A549 (cell line): ENCODE results near the gene MAN1C1. TPM values are rescaled to one million over a fixed set of nuclear protein-coding genes. Genes with fewer than 3 reads are reported as not detected.

Source experiments
- ATAC-seq, 2 experiments: fragments of 200-7000 bp in 1 of 2; fragments of >200 bp in 1 of 2; cut with Nextera tagmentation in 1 of 2; cut with Tn5 transposase in 1 of 2; 3 replicates each; pipeline versions ENCODE4 v1.8.0 to v1.9.1; 2018 to 2020; ENCODE audit warnings: mild to moderate bottlenecking in 1 of 2, moderate library complexity in 1 of 2
- CTCF ChIA-PET: fragments of 300-600 bp; sonication (Branson Sonifier 250); formaldehyde crosslinking; extraction: SDS; loops from one replicate; lab custom pipeline; 2021; ENCODE audit warnings: antibody characterized with exemption, inconsistent platforms; lab: Yijun Ruan, JAX
- POLR2A ChIA-PET: fragments of 350-600 bp; formaldehyde crosslinking; extraction: SDS; loops from one replicate; lab custom pipeline; 2021; ENCODE audit warnings: antibody characterized with exemption, inconsistent platforms; lab: Yijun Ruan, JAX
- DNase-seq, 2 experiments: peaks; one replicate each; pipeline versions ENCODE4 v3.0.0 to v3.0.0-alpha.2; 2011 to 2016; ENCODE audit warnings: low read depth in 1 of 2, low spot score in 1 of 2
- FAIRE-seq: peaks from 2 replicates; lab custom pipeline; 2011; peaks lifted over from hg19 to GRCh38; lab: Jason Lieb, UNC
- H3K27ac ChIP-seq, 2 experiments: fragments of >200 bp; sonication (Bioruptor Twin); formaldehyde crosslinking; 3 replicates each; pipeline ENCODE4 v1.5.1; 2016 to 2017
- H3K4me1 ChIP-seq: fragments of >200 bp; sonication (Bioruptor Twin); formaldehyde crosslinking; 3 replicates; pipeline ENCODE4 v1.6.1; 2016
- H3K4me2 ChIP-seq: fragments of >200 bp; sonication (Bioruptor Twin); formaldehyde crosslinking; 3 replicates; pipeline ENCODE4 v1.6.1; 2016
- H3K4me3 ChIP-seq: fragments of >200 bp; sonication (Bioruptor Twin); formaldehyde crosslinking; 3 replicates; pipeline ENCODE4 v1.5.1; 2016
- H3K9me3 ChIP-seq: fragments of >200 bp; sonication (Bioruptor Twin); formaldehyde crosslinking; 3 replicates; pipeline ENCODE4 v1.6.1; 2016
- BHLHE40 ChIP-seq: IDR thresholded peaks from 2 replicates; pipeline ENCODE4 v1.6.1; 2012; ENCODE audit warnings: low read depth, low read length, inconsistent platforms
- EHF ChIP-seq: fragments of 250-450 bp; sonication (Bioruptor Pico); IDR thresholded peaks from 2 replicates; pipeline ENCODE4 v1.5.0; 2020; ENCODE audit warnings: mild to moderate bottlenecking
- EHMT2 ChIP-seq: fragments of 200-600 bp; sonication (generic); IDR thresholded peaks from 2 replicates; pipeline ENCODE4 v1.6.1; 2016; ENCODE audit warnings: antibody characterized with exemption, low read depth, mild to moderate bottlenecking, moderate library complexity
- EP300 ChIP-seq, 2 experiments: fragments of >200 bp; sonication (Bioruptor Twin); formaldehyde crosslinking; IDR thresholded peaks; 2 replicates in 1 of 2; 3 replicates in 1 of 2; pipeline ENCODE4 v1.6.1; 2016 to 2017
- HDAC2 ChIP-seq: fragments of 200-600 bp; sonication (generic); IDR thresholded peaks from 2 replicates; pipeline ENCODE4 v1.6.1; 2016
- HEYL ChIP-seq: fragments of 250-450 bp; sonication (Bioruptor Pico); IDR thresholded peaks from 2 replicates; pipeline ENCODE4 v1.8.0; 2021; ENCODE audit warnings: mild to moderate bottlenecking, moderate library complexity
- KDM5A ChIP-seq: fragments of 200-600 bp; sonication (generic); IDR thresholded peaks from 2 replicates; pipeline ENCODE4 v1.6.1; 2016; ENCODE audit warnings: antibody characterized with exemption, mild to moderate bottlenecking
- MAZ ChIP-seq: fragments of 150-350 bp; IDR thresholded peaks from 2 replicates; pipeline ENCODE4 v1.6.1; 2014; ENCODE audit warnings: antibody characterized with exemption, low read depth, low read length, borderline replicate concordance
- NPAS2 ChIP-seq: fragments of 250-450 bp; sonication (Bioruptor Pico); IDR thresholded peaks from 2 replicates; pipeline ENCODE4 v1.8.0; 2022; ENCODE audit warnings: mild to moderate bottlenecking, moderate library complexity, borderline replicate concordance
- PHF8 ChIP-seq: fragments of 200-600 bp; sonication (generic); IDR thresholded peaks from 2 replicates; pipeline ENCODE4 v1.6.1; 2016; ENCODE audit warnings: low read depth, mild to moderate bottlenecking, antibody characterized with exemption, moderate library complexity, borderline replicate concordance
- POLR2AphosphoS2 ChIP-seq: conservative IDR thresholded peaks from 2 replicates; pipeline ENCODE4 v1.6.1; 2012; ENCODE audit warnings: low read length, improper control_type of control experiment, inconsistent platforms
- RAD21 ChIP-seq, 2 experiments: fragments of >200 bp in 1 of 2; sonication (Bioruptor Twin) in 1 of 2; formaldehyde crosslinking in 1 of 2; IDR thresholded peaks in 1 of 2; conservative IDR thresholded peaks in 1 of 2; 2 replicates in 1 of 2; 3 replicates in 1 of 2; pipeline ENCODE4 v1.6.1; 2012 to 2018; ENCODE audit warnings: inconsistent platforms in 1 of 2
- RARB ChIP-seq: fragments of 250-450 bp; sonication (Bioruptor Pico); IDR thresholded peaks from 2 replicates; pipeline ENCODE4 v1.8.0; 2021; ENCODE audit warnings: mild to moderate bottlenecking, moderate library complexity
- RCOR1 ChIP-seq: fragments of 150-350 bp; IDR thresholded peaks from 2 replicates; pipeline ENCODE4 v1.6.1; 2014; ENCODE audit warnings: antibody characterized with exemption, low read length, low read depth
- SMC3 ChIP-seq: fragments of >200 bp; sonication (Bioruptor Twin); formaldehyde crosslinking; IDR thresholded peaks from 3 replicates; pipeline ENCODE4 v1.6.1; 2018; ENCODE audit warnings: inconsistent platforms
- WGBS: methylation state at CpG from one replicate; pipeline ENCODE4 v1.1.6; 2017; ENCODE audit errors: missing lambda C conversion rate; 5-methylcytosine and 5-hydroxymethylcytosine counted together
- polyA plus RNA-seq, 4 experiments: library from polyadenylated mRNA; depleted of rRNA in 3 of 4; stranded (reverse); fragments of >200 nt; fragmentation: RNase III in 1 of 4; extraction: RNeasy Plus Mini Kit Qiagen cat#74134 plus additional on column Dnase treatment in 1 of 4; gene quantifications; 2 replicates in 3 of 4; 3 replicates in 1 of 4; pipeline ENCODE4 v1.2.3, GENCODE V29; 2011 to 2017
- TF ChIP-seq, protein P1 (sequence below): fragments of 200-600 bp; sonication (generic); IDR thresholded peaks from 2 replicates; pipeline ENCODE4 v1.6.1; 2016; ENCODE audit warnings: antibody characterized with exemption, mild to moderate bottlenecking, moderate library complexity
- TF ChIP-seq, protein P2 (sequence below): fragments of 450-650 bp; IDR thresholded peaks from 2 replicates; pipeline ENCODE4 v1.6.1; 2014; ENCODE audit warnings: antibody characterized with exemption
- TF ChIP-seq, protein P3 (sequence below): IDR thresholded peaks from 2 replicates; pipeline ENCODE4 v1.6.1; 2012; ENCODE audit warnings: low read depth, borderline replicate concordance
- TF ChIP-seq, protein P4 (sequence below): IDR thresholded peaks from 2 replicates; pipeline ENCODE4 v1.6.1; 2012

MAN1C1 gene
- polyA plus RNA-seq, 2 of the 4 experiments (the other 2 are of a cell fraction), result 0.22 to 0.27 TPM

DNA sequence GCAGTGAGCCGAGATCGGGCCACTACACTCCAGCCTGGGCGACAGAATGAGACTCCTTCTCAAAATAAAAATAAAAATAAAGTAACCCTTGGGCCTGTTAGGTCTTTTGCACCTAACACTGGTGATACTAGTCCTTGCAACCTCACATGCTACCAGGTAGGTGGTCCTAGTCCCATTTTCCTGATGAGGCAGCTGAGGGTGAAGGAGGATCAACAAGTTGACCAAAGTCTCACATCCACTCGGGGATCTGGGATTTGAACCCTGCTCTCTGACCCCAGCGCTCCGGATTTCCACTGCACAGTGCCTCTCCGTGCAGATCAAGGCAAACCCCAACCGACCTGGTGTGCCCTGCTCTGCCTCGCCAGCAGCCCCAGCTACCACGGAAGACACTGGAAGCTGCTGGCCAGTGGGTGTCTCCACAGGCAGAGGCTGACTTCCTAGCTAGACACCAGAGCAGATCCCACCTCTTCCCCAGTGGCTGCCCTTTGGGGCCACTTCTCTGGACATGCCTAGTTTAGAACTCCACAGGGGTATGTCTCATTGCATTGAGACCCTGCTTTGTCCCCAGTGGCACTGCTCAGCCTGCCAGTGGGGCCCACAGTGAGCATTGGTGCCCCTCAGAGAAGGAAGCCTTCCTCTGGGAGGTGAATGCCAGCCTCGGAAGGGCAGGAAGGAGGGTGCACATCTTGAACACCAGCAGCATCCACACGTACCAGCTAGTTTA is 45.6 kb upstream of the MAN1C1 start (continued):
- TF ChIP-seq, protein P1, sequence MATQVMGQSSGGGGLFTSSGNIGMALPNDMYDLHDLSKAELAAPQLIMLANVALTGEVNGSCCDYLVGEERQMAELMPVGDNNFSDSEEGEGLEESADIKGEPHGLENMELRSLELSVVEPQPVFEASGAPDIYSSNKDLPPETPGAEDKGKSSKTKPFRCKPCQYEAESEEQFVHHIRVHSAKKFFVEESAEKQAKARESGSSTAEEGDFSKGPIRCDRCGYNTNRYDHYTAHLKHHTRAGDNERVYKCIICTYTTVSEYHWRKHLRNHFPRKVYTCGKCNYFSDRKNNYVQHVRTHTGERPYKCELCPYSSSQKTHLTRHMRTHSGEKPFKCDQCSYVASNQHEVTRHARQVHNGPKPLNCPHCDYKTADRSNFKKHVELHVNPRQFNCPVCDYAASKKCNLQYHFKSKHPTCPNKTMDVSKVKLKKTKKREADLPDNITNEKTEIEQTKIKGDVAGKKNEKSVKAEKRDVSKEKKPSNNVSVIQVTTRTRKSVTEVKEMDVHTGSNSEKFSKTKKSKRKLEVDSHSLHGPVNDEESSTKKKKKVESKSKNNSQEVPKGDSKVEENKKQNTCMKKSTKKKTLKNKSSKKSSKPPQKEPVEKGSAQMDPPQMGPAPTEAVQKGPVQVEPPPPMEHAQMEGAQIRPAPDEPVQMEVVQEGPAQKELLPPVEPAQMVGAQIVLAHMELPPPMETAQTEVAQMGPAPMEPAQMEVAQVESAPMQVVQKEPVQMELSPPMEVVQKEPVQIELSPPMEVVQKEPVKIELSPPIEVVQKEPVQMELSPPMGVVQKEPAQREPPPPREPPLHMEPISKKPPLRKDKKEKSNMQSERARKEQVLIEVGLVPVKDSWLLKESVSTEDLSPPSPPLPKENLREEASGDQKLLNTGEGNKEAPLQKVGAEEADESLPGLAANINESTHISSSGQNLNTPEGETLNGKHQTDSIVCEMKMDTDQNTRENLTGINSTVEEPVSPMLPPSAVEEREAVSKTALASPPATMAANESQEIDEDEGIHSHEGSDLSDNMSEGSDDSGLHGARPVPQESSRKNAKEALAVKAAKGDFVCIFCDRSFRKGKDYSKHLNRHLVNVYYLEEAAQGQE, result no peak

GRCh38 chr1:25571522-25571970 is 45.0 kb upstream of the MAN1C1 start:
- Histone ChIP-seq H3K9me3 (no peaks in the 10 kb centered on the region), H3K4me1 (peaks cover 27% of the 10 kb centered on the region), H3K4me2 (no peak overlapping the region), H3K4me3 (no peak overlapping the region), H3K27ac (no peak overlapping the region)
- no peak for ATAC-seq
- CTCF ChIA-PET, result interaction anchor here (1.2 to 3.0 kb wide), 9 partner anchors 11 to 239 kb away, joined by 3 to 8 read pairs (median 6); partner anchors contain the start of gene SELENON
- TF ChIP-seq BHLHE40 (no peak), MAZ (no peak), EHF (CRISPR knock-in tag) (no peak), KDM5A (no peak), NPAS2 (CRISPR knock-in tag) (no peak), RAD21 (conservative IDR thresholded peaks at IDR 0.05 in 1 of 2, IDR thresholded peaks at IDR 0.05 in 1 of 2) (no peak), RCOR1 (no peak), SMC3 (no peak), POLR2AphosphoS2 (no peak), PHF8 (no peak), EP300 (IDR thresholded peaks at IDR 0.05) (no peak), HEYL (no peak), RARB (CRISPR knock-in tag) (no peak), HDAC2 (no peak), EHMT2 (no peak)
- TF ChIP-seq, protein P2, sequence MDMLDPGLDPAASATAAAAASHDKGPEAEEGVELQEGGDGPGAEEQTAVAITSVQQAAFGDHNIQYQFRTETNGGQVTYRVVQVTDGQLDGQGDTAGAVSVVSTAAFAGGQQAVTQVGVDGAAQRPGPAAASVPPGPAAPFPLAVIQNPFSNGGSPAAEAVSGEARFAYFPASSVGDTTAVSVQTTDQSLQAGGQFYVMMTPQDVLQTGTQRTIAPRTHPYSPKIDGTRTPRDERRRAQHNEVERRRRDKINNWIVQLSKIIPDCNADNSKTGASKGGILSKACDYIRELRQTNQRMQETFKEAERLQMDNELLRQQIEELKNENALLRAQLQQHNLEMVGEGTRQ, result no peak
- TF ChIP-seq, protein P1, result no peak
- TF ChIP-seq, protein P3, sequence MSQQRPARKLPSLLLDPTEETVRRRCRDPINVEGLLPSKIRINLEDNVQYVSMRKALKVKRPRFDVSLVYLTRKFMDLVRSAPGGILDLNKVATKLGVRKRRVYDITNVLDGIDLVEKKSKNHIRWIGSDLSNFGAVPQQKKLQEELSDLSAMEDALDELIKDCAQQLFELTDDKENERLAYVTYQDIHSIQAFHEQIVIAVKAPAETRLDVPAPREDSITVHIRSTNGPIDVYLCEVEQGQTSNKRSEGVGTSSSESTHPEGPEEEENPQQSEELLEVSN, result no peak
- TF ChIP-seq, protein P4, sequence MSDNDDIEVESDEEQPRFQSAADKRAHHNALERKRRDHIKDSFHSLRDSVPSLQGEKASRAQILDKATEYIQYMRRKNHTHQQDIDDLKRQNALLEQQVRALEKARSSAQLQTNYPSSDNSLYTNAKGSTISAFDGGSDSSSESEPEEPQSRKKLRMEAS, result no peak
- POLR2A ChIA-PET, result no interaction called here
- no peak for FAIRE-seq
- WGBS, result 86% methylated on average over 2 of the region's 6 CpGs
- no peak for DNase-seq
